GM21447 (cell line): ENCODE data around the gene COL5A3.
"Not testable (repeated sequence)": the region's sequence is repeated elsewhere in the genome, so short reads cannot be mapped to it uniquely, and the experiment has no call there.

ENCODE experiments used
- ATAC-seq: cut with Tn5 transposase; IDR thresholded peaks from one replicate; pipeline ENCODE4 v1.9.1; 2021; ENCODE audit not compliant: unreplicated experiment

Gene COL5A3

DNA sequence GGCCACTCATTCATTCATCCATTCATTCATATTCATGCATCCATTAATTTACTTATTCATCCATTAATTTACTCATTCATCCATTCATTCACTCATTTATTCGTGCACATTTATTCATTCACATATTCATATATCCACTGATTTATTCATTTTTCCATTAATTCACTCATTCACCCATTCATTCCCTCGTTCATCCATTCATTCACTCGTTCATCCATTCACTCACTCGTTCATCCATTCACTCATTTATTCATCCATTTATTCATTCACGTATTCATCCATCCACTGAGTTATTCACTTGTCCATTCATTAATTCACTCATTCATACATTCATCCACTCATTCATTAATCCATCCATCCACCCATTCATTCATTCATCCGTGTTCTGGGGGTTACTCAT lies 38.2 kb downstream of the COL5A3 start:
- no peak for ATAC-seq

DNA sequence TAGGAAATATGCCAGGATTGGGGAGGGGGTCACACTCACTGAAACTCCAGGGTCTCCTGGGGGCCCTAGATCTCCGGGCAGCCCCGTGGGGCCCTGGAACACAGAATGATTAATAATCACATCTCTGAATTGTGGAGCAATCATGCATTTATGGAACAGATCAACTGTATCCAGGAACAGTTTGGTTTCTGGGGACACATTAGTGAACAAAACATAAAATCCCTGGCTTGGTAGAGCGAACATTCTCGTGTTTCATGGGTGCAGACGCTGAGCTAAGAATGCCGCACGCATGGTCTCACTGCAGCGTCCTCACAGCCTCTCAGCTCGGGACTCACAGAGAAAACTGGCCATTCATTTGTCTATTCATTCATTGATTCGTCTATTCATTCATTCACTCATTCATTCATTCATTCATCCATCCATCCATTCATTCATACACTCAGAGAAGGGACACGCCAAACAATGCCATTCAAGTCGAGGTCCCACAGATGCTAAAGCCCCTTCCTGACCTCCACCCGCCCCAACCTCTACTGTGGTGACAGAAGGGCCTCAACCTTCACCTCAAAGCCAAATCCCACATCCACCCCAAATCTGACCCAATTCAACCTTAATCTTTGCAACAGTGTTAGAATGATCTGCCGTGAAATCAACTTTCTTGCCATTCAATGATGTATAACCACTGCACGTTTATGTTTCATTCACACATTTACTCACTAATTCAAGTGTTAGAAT lies 39.0 kb downstream of the COL5A3 start:
- no peak for ATAC-seq

DNA sequence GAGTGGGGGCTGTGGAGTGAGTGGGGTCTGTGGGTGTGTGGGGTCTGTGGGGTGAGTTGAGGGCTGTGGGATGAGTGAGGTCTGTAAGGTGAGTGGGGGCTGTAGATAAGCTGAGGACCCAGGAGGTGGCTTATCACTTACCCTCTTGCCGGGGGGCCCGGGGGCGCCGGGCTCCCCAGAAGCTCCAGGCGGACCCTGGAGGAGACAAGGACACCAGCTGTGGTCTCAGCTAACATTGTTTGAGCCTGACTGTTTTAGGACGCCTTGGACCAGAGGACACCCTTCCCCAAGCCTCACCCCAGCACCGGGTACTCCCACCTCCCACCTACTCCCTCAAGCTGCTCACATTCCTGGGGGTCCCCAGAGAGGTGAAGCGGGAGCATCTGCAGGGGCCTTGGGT lies 39.8 kb downstream of the COL5A3 start:
- ATAC-seq: no peak

DNA sequence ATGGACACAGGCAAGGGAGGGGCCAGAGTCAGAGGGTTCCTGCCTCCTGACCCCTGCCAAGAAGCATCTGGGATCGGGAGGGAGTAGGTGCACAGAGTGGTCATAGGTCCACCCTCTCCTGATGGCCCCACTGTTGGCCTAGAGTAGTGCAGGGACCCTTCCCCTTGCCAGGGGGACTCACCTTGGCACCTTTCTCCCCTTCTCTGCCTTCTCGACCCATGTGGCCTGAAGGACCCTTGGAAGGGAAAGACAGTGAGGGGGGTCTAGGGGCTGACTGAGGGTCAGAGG lies 40.7 kb downstream of the COL5A3 start:
- no peak for ATAC-seq

DNA sequence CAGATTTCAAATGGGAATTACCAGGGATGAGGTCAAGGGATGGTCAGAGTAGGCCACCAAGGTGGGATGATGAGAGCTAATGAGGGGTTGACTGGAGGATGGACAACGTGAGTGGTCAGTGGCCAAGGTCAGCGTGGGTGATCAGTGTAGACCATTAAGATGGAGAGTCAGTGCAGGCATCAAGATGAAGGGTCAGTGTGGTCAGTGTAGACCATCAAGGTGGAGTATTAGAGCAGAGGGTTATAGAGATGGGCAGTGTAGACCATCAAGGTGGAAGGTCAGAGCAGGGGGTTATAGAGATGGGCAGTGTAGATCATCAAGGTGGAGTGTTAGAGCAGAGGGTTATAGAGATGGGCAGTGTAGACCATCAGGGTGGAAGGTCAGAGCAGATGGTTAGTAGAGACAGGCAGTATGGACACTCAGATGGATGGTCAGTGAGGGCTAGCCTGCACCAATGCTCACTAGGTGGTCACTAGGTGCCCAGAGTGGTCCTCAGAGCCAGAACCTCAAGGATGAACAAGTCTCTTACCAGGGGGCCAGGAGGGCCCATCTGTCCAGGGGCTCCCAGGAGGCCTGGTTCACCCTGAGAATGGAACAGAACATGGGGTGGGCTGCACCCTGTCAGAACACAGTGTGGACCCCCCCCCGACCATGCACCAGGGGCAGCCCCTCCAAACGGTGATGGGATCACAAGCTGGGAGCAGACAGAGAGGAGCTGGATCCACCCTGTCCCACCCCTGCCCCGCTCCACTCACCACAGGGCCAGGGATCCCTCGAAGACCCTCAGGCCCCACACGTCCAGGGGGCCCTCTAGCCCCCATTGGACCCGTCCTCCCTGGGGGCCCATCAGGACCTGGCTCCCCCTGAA lies 41.2 kb downstream of the COL5A3 start:
- ATAC-seq: no peak

DNA sequence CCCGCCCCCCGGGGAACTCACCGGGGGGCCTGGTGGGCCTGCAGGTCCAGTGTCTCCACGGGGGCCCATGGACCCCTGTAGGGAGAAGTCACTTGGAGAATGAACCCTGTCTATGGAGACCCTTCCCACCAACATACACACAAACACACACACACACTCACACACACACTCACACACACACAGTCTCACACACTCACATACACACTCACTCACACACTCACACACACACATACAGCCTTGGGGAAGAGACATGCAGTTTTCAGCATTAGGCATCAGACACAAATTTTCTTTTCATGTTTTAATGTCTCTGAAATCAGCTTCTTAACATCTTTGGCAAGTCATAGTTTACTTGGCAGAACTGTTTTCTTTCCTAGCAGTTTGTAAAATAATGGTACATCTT lies 43.0 kb downstream of the COL5A3 start:
- ATAC-seq: no peak

DNA sequence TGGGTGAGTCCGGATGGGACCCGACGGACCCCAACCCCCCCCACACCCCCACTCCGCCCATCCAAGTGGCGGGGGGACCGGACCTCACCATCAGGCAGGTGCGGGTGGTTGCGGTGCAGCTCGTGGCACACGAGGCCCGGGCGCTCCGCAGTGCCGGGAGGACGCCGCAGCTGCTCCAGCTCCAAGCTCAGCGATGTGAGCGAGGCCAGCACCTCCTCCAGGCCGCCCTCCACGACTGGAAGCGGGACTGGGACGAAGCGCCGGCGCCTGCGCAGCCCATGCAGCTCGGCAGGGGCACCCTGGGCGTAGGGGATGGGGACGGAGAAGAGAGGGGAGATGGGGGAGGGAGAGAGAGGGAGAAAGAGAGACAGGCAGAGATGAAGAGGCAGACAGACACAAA lies 43.9 kb downstream of the COL5A3 start:
- no peak for ATAC-seq

DNA sequence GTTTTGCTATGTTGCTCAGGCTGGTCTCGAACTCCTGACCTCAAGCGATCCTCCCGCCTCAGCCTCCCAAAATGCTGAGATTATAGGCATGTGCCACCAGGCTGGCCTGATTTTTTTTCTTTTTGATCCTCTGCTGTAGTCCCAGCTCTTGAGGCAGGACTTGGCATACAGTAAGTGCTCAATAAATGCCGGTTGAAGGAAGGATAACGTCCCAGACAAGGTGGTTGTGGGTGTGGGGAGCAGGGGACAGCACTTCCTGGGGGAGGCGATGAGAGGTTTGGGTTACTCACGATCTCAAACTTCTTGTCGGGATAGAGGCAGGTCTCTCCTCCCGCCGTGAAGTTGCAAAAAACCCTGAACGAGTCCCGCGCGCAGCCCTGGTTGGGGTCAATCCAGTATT lies 44.3 kb downstream of the COL5A3 start:
- ATAC-seq: no peak

DNA sequence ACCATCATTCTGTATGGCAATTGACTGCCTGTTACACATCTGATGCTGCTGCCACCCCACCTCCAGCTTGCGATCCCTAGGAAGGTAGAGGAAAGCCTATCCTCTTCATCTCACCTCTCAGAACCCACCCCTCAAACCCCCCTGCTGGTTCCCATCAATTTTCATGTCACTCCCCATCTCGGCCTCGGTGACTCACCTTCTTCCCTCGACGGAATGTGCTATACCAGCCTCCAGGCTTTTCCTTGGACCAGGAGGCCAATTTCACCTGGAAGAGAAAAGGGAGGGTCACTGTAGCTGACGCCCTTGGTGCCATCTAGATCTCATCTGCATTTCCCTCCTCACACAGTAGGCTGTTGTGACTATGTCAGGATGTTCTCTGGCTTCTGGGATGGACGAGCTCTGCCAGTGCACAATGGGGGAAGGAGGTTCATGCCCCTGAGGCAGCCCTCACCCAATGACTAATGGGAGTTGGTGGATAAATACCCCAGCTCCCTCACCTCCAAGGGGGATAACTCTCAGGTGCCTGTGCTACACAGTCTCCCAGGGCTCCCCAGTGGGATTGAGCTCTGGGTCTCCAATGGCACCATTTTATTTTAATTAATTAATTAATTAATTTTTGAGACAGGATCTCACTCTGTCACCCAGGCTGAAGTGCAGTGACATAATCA lies 47.5 kb downstream of the COL5A3 start:
- no peak for ATAC-seq

DNA sequence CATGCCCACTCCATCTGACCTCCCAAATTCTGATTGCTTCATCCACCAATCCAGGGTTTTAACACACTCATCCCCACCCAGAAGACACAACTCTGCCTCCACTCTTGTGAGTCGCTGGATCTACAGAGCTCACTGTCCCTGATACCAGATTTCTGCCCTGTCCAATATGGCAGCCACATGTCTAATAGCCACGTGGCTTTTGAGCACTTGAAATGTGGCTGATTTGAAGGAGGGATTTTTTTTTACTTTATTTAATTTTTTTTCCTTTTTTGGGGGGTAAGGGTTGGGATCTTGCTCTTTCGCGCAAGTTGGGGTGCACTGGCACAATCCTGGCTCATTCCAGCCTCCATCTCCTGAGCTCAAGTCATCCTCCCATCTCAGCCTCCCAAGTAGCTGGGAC lies 49.2 kb downstream of the COL5A3 start:
- no peak for ATAC-seq

DNA sequence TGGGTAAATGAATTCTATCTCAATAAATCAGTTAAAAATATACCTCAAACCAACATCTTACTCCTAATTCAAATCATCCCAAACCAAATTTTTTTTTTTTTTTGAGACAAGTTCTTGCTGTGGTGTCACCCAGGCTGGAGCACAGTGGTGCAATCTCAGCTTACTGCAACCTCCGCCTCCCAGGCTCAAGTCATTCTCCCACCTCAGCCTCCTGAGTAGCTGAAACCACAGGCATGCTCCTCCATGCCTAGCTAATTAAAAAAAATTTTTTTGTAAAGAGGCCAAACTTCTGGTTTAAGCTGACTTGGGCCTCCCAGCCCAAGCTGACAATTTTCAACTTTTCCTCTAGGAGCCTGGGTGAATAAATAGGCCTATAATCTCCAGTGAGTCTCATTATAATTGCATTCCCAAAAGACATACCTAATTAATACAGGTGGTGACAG lies 51.9 kb downstream of the COL5A3 start:
- no peak for ATAC-seq

DNA sequence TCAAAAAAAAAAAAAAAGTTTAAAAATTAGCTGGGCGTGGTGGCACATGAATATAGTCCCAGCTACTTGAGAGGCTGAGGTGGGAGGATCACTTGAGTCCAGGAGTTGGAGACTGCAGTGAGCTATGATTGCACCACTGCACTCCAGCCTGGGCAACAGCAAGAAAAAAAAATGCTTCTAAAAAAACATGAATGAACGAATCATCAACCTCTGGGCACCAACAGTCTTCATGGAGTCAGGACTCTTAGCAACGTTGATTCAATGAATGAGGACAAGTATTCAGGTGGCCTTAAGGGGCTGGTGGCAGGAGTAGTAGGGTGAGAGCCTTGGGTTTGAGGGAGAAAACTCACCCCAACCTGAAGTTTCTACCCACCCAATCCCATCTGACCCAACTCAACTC lies 53.3 kb downstream of the COL5A3 start:
- no peak for ATAC-seq

DNA sequence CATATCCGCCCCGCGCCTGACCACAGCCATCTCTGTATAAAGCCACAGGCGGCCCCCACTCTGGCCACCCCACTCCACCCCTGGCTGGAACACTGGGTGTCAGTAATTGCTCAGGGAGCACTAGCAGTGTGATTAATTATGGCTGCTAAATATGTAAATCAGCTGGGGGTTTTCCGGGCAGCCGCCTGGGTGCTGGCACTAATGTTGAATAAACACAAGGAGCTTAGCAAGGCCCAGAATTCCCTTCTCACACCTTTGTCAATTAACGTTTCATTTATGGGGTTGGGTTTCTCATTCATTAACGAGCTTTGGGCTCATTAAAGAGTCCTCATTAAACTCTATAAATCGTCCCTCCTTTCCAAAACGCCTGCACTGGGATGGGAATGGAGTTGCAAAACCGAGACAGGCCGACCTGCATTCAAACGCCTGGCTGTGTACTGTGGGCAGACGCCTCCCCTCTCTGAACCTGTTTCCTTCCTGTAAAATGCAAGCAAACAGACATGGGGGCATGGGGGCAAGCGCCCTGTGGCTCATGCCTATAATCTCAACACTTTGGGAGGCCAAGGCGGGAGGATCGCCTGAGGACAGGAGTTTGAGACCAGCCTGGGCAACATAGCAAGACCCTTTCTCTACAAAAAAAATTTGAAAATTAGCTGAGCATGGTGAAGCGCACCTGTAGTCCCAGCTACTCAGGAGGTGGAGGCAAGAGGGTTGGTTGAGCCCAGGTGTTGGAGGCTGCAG lies 56.3 kb downstream of the COL5A3 start:
- ATAC-seq: no peak

DNA sequence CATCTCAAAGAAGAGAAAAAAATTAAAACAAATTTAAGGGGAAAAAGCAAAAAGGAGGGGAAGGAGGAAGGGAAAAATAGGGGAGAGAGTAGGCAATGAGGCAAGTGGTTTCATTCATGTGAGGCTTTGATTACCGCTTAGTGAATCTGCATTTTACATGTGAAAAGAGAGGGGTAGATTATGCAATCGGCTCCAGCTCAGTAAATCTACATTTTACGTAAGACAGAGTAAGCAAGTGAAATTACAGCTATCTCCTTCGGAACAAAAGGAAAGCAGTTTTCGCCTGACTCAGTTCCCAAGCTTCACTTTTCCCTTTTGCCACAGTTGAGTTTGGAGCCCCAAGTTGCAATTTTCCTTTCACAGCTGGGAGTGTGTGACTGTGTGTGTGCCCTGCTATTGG lies 58.0 kb downstream of the COL5A3 start:
- ATAC-seq: no peak

DNA sequence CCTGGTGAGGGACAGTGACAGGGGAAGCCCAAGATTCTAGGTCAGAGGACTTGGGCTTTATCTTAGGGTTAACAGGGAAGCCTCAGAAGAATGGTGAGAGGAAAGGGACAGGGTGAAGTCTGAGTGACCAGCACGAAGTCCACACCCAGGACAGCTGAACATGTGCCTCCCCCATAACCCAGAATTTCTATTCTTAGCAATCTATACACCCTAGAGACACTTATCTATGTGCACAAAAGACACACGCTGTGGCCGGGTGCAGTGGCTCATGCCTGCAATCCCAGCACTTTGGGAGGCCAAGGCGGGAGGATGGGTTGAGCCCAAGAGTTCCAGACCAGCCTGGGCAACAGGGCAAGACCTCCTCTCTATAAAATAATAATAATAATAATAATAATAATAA lies 62.9 kb downstream of the COL5A3 start:
- ATAC-seq: no peak

DNA sequence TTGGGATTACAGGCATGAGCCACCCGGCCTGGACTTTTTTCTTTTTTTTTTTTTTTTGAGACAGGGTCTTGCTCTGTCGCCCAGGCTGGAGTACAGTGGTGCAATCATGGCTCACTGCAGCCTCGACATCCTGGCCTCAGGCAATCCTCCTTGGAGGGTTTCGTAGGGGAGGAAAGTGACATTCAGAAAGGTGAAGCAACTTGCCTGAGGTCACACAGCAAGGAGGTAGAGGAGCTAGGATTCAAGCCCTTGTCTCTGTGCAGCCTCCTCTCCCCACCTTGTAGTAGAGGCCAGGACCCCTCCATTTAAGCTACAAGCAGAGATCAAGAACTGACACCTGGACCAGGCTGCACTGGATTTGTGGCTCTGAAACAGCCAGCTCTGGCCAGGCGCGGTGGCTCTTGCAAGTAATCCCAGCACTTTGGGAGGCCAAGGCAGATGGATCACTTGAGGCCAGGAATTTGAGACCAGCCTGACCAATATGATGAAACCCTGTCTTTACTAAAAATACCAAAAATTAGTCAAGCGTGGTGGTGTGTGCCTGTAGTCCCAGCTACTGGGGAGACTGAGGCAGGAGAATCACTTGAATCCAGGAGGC lies 63.7 kb downstream of the COL5A3 start:
- ATAC-seq: not testable (repeated sequence)

DNA sequence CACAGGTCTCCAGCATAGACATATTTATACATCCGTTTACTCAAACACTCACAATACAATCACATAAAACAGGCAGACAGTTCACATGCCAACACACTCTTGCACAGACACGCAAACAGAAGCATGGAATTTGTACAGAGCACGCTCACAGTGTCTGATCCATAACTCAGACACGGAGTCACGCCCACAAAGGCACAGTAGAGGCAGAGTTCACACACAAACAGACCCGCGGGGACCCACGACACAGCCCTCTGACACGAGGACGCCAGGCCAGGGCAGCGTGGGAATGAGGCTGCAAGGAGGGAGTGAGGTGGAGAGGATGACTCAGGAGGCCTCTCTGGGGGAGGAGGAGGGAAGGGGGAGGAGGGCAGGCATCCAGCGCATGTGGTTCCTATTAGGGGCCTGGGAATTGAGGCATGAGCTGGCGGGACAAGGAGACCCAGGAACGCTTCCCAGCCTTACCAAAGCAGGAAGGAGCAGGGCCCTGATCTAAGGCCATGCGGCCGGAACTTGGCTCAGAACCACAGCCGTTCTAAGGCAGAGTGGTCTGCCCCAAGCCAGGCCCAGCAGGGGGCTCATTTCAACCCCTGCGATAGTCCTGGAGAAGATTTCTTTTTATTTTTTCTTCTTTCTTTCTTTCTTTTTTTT lies 64.9 kb downstream of the COL5A3 start:
- ATAC-seq: no peak

DNA sequence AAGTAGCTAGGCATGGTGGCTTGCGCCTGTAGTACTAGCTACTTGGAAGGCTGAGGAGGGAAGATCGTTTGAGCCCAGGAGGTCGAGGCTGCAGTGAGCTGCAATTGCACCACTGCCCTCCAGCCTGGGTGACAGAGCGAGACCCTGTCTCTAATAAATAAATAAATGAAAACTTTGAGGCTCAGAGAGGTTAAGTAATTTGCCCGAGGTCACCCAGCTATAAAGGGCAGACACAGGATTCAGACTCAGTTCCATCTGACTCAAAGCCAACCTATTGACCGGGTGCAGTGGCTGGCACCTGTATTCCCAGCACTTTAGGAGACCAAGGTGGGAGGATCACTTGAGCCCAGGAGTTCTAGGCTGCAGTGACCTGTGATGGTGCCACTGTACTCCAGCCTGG lies 66.6 kb downstream of the COL5A3 start:
- no peak for ATAC-seq

DNA sequence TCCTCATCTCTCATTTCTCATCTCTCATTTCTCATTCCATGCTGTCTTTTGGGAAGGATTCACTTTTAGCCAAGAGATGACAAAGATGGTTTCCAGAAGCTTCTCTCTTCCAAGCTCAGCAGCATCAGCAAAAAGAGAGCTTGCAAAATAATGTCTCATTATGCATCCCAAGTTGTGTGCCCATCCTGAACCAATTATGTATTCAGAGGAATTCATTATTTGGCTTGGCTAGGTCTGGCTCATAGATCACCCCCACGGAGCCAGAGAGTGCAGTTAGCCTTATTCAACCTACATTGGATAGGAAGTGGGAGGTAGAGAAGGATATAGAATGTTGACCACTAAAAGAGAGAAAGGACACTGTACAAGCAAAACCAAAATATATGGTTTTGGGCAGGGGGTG lies 68.6 kb downstream of the COL5A3 start:
- no peak for ATAC-seq

DNA sequence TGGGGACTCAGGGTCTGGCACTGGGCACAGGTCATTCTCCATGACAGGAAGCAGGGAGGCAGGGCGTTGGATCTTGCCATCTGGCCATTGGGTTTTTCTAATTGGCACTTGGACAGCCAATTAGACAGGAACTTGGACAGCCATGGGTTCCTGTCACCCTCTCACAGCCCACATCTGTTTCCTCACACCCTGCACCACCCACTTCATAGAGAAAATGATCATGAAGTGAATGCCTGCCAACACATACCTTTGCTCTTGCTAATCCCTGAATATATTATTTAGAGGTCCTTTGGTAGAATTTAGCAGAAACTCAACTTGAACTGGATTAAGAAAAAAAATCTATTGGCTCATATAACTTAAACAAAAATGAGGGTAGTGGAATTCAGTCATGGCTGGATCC lies 69.1 kb downstream of the COL5A3 start:
- no peak for ATAC-seq

DNA sequence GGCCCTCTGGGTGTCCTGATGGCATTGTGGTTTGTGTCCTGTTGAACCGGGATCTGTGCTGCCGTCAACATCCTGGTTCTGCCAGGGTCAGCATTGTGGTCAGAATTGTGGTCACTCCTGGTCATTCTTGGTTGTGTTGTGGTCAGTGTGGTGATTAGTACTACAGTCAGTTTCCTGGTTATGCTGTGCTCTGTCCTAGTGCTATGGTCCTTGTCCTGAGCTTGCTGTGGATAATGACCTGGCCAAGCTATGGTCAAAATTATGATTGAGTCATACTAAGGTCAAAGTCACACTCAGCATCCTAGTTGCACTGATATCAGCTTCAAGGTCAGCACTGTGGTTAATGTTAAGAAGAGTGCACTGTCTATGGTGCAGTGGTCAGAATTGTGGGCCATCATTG lies 69.5 kb downstream of the COL5A3 start:
- ATAC-seq: no peak
